OCI-LY3 (cell line): Measurements from ENCODE around the gene MYO15A.

ENCODE experiments used
- CTCF ChIP-seq: fragments of 200-600, 300-600 bp; sonication (generic); IDR thresholded peaks from 2 replicates; pipeline ENCODE4 v1.5.1; 2014; ENCODE audit warnings: antibody characterized with exemption, low read length, low read depth
- EZH2phosphoT487 ChIP-seq: fragments of 200-600 bp; shearing (Covaris generic); IDR thresholded peaks from 2 replicates; pipeline ENCODE4 v1.6.1; 2018; ENCODE audit warnings: antibody characterized with exemption, mixed run types, low read depth

GRCh38 chr17:18109935-18110485, 1.5 kb downstream of the MYO15A start:
- TF ChIP-seq CTCF (no peak), EZH2phosphoT487 (no peak)
